H1 (cell line): ENCODE results near the gene EPHB3. TPM values are rescaled to one million over a fixed set of nuclear protein-coding genes. Genes with fewer than 3 reads are reported as not detected.

Source experiments
- CTCF ChIA-PET: fragments of 300-600 bp; sonication (Branson Sonifier 250); formaldehyde crosslinking; loops from one replicate; lab custom pipeline; 2021; ENCODE audit not compliant: partially characterized antibody; lab: Charles Lee
- POLR2A ChIA-PET: fragments of 300-600 bp; sonication (Branson Sonifier 250); formaldehyde crosslinking; loops from one replicate; lab custom pipeline; 2021; ENCODE audit warnings: inconsistent platforms; ENCODE audit not compliant: partially characterized antibody; lab: Charles Lee
- DNase-seq, 2 experiments: peaks; one replicate each; pipeline versions ENCODE4 v3.0.0 to v3.0.0-alpha.2; 2010 to 2022; ENCODE audit warnings: low spot score in 2 of 2, low read depth in 1 of 2, mixed read lengths in 1 of 2
- FAIRE-seq: peaks from 2 replicates; lab custom pipeline; 2011; peaks lifted over from hg19 to GRCh38; lab: Jason Lieb, UNC
- H2AFZ ChIP-seq: 2 replicates; pipeline ENCODE4 v1.8.1; 2012; ENCODE audit warnings: low read length, inconsistent platforms
- H2AK5ac ChIP-seq: 2 replicates; pipeline ENCODE4 v1.6.1; 2013; ENCODE audit warnings: low read depth, low read length
- H2BK120ac ChIP-seq: replicated peaks from 2 replicates; pipeline ENCODE3; 2013; ENCODE audit warnings: low read depth, low read length, inconsistent platforms
- H2BK12ac ChIP-seq: 2 replicates; pipeline ENCODE4 v1.6.1; 2013; ENCODE audit warnings: low read depth, low read length
- H2BK15ac ChIP-seq: 2 replicates; pipeline ENCODE4 v1.6.1; 2013; ENCODE audit warnings: low read length
- H2BK20ac ChIP-seq: 2 replicates; pipeline ENCODE4 v1.6.1; 2013; ENCODE audit warnings: low read length
- H2BK5ac ChIP-seq: 2 replicates; pipeline ENCODE4 v1.6.1; 2013; ENCODE audit warnings: low read depth, low read length
- H3K14ac ChIP-seq: 2 replicates; pipeline ENCODE4 v1.6.1; 2013; ENCODE audit warnings: inconsistent platforms; ENCODE audit not compliant: insufficient read length
- H3K18ac ChIP-seq: 2 replicates; pipeline ENCODE4 v1.6.1; 2013; ENCODE audit warnings: low read length; ENCODE audit errors: extremely low read depth
- H3K23ac ChIP-seq: 2 replicates; pipeline ENCODE4 v1.6.1; 2013; ENCODE audit warnings: inconsistent platforms; ENCODE audit not compliant: insufficient read length
- H3K23me2 ChIP-seq: 2 replicates; pipeline ENCODE4 v1.6.1; 2013; ENCODE audit warnings: low read depth, low read length
- H3K27ac ChIP-seq: 2 replicates; pipeline ENCODE4 v1.6.1; 2011; ENCODE audit warnings: low read depth, low read length, inconsistent platforms
- H3K27me3 ChIP-seq, 4 experiments: replicated peaks in 1 of 4; 1 replicate in 1 of 4; 2 replicates in 3 of 4; pipeline versions ENCODE4 v1.6.1 to v1.8.1; 2011 to 2013; ENCODE audit warnings: low read length in 3 of 4, mild to moderate bottlenecking in 3 of 4, inconsistent platforms in 2 of 4, mixed read lengths in 2 of 4, moderate library complexity in 1 of 4; ENCODE audit not compliant: control insufficient read depth in 3 of 4, insufficient read depth in 3 of 4; ENCODE audit errors: extremely low read depth in 1 of 4
- H3K36me3 ChIP-seq, 4 experiments: 2 replicates each; pipeline versions ENCODE4 v1.6.1 to v1.8.1; 2011 to 2013; ENCODE audit warnings: mild to moderate bottlenecking in 4 of 4, low read length in 3 of 4, moderate library complexity in 2 of 4, control low read depth in 1 of 4, inconsistent platforms in 1 of 4; ENCODE audit not compliant: insufficient read depth in 4 of 4, control insufficient read depth in 2 of 4
- H3K4ac ChIP-seq: replicated peaks from 2 replicates; pipeline ENCODE3; 2013; ENCODE audit warnings: low read length, low read depth, mixed read lengths, inconsistent platforms; ENCODE audit not compliant: insufficient read length
- H3K4me1 ChIP-seq, 4 experiments: replicated peaks in 1 of 4; 1 replicate in 1 of 4; 2 replicates in 3 of 4; pipeline versions ENCODE4 v1.6.1 to v1.8.1; 2011 to 2013; ENCODE audit warnings: low read length in 3 of 4, inconsistent platforms in 2 of 4, mixed read lengths in 1 of 4; ENCODE audit not compliant: insufficient read depth in 4 of 4, control insufficient read depth in 3 of 4
- H3K4me2 ChIP-seq, 2 experiments: 2 replicates each; pipeline versions ENCODE4 v1.6.1 to v1.8.1; 2011 to 2013; ENCODE audit warnings: low read depth in 2 of 2, low read length in 2 of 2, control low read depth in 1 of 2, inconsistent platforms in 1 of 2, mild to moderate bottlenecking in 1 of 2; ENCODE audit not compliant: insufficient read depth in 1 of 2
- H3K4me3 ChIP-seq, 4 experiments: fragments of 200-600, 300-600 bp in 1 of 4; sonication (generic), shearing (Covaris generic), sonication (Bioruptor Twin) in 1 of 4; 2 replicates each; pipeline versions ENCODE4 v1.5.1 to v1.8.1; 2011 to 2016; ENCODE audit warnings: low read length in 4 of 4, low read depth in 3 of 4, control low read depth in 2 of 4, inconsistent platforms in 2 of 4, mild to moderate bottlenecking in 2 of 4, mixed read lengths in 1 of 4, moderate library complexity in 1 of 4; ENCODE audit not compliant: insufficient read depth in 2 of 4; ENCODE audit errors: extremely low read depth in 1 of 4
- H3K56ac ChIP-seq: replicated peaks from 2 replicates; pipeline ENCODE3; 2013; ENCODE audit warnings: low read depth, mild to moderate bottlenecking, mixed read lengths, low read length, inconsistent platforms; ENCODE audit not compliant: insufficient read length
- H3K79me1 ChIP-seq: 2 replicates; pipeline ENCODE4 v1.6.1; 2013; ENCODE audit warnings: low read depth, low read length, control low read depth
- H3K79me2 ChIP-seq, 2 experiments: 2 replicates each; pipeline versions ENCODE4 v1.6.1 to v1.8.1; 2012 to 2013; ENCODE audit warnings: low read length in 2 of 2, mild to moderate bottlenecking in 2 of 2, inconsistent platforms in 1 of 2; ENCODE audit not compliant: insufficient read depth in 2 of 2, control insufficient read depth in 1 of 2
- H3K9ac ChIP-seq, 4 experiments: replicated peaks in 1 of 4; 1 replicate in 1 of 4; 2 replicates in 3 of 4; pipeline versions ENCODE4 v1.6.1 to v1.8.1; 2011 to 2013; ENCODE audit warnings: low read depth in 3 of 4, low read length in 3 of 4, control low read depth in 2 of 4, mild to moderate bottlenecking in 2 of 4, moderate library complexity in 2 of 4, inconsistent platforms in 1 of 4; ENCODE audit errors: extremely low read depth in 1 of 4
- H3K9me3 ChIP-seq, 2 experiments: 2 replicates each; pipeline versions ENCODE4 v1.6.1 to v1.8.1; 2012 to 2013; ENCODE audit warnings: mild to moderate bottlenecking in 2 of 2, moderate library complexity in 2 of 2, control low read depth in 1 of 2, inconsistent platforms in 1 of 2, low read depth in 1 of 2, low read length in 1 of 2, mixed read lengths in 1 of 2; ENCODE audit not compliant: insufficient read depth in 2 of 2
- H4K20me1 ChIP-seq, 2 experiments: replicated peaks in 1 of 2; 2 replicates each; pipeline versions ENCODE3 to v1.8.1; 2011 to 2013; ENCODE audit warnings: inconsistent platforms in 2 of 2, low read length in 2 of 2, mild to moderate bottlenecking in 1 of 2; ENCODE audit not compliant: insufficient read depth in 2 of 2, control insufficient read depth in 1 of 2
- H4K5ac ChIP-seq: 2 replicates; pipeline ENCODE4 v1.6.1; 2013; ENCODE audit warnings: low read length, low read depth, mixed read lengths, inconsistent platforms; ENCODE audit not compliant: insufficient read length
- H4K8ac ChIP-seq: 2 replicates; pipeline ENCODE4 v1.8.0; 2013; ENCODE audit warnings: mild to moderate bottlenecking, moderate library complexity, low read length, inconsistent platforms; ENCODE audit not compliant: insufficient read depth; ENCODE audit errors: extremely low read depth
- H4K91ac ChIP-seq: replicated peaks from 2 replicates; pipeline ENCODE3; 2013; ENCODE audit warnings: low read length, mixed read lengths, inconsistent platforms; ENCODE audit not compliant: insufficient read length
- CEBPB ChIP-seq: IDR thresholded peaks from 2 replicates; pipeline ENCODE4 v1.6.1; 2012; ENCODE audit warnings: low read depth, low read length
- EGR1 ChIP-seq: IDR thresholded peaks from 2 replicates; pipeline ENCODE4 v1.6.1; 2011; ENCODE audit warnings: low read depth, low read length, borderline replicate concordance
- EP300 ChIP-seq, 2 experiments: IDR thresholded peaks; 1 replicate in 1 of 2; 2 replicates in 1 of 2; pipeline ENCODE4 v1.6.1; 2011 to 2012; ENCODE audit warnings: low read depth in 2 of 2, low read length in 2 of 2, mild to moderate bottlenecking in 2 of 2, borderline replicate concordance in 1 of 2, inconsistent platforms in 1 of 2, moderate library complexity in 1 of 2
- HDAC2 ChIP-seq, 2 experiments: fragments of 300-600 bp in 1 of 2; sonication (generic) in 1 of 2; IDR thresholded peaks; 2 replicates each; pipeline ENCODE4 v1.6.1; 2011 to 2012; ENCODE audit warnings: low read depth in 2 of 2, low read length in 2 of 2, mild to moderate bottlenecking in 2 of 2, moderate library complexity in 2 of 2, borderline replicate concordance in 1 of 2, inconsistent platforms in 1 of 2
- KDM4A ChIP-seq: IDR thresholded peaks from one replicate; pipeline ENCODE4 v1.7.1; 2012; ENCODE audit warnings: low read depth, mild to moderate bottlenecking, moderate library complexity, low read length, inconsistent platforms; ENCODE audit not compliant: severe bottlenecking
- RBBP5 ChIP-seq: IDR thresholded peaks from 2 replicates; pipeline ENCODE4 v1.7.1; 2012; ENCODE audit warnings: low read depth, mild to moderate bottlenecking, inconsistent platforms, low read length, moderate library complexity, borderline replicate concordance
- SP2 ChIP-seq: IDR thresholded peaks from 2 replicates; pipeline ENCODE4 v1.6.1; 2012; ENCODE audit warnings: mild to moderate bottlenecking, low read length, inconsistent platforms
- SUZ12 ChIP-seq: fragments of 200-600 bp; sonication (generic); IDR thresholded peaks from 2 replicates; pipeline ENCODE4 v1.6.1; 2012; ENCODE audit warnings: mild to moderate bottlenecking, inconsistent platforms, low read length, moderate library complexity, mixed read lengths
- TAF7 ChIP-seq: optimal IDR thresholded peaks from 2 replicates; pipeline ENCODE3; 2011; ENCODE audit warnings: low read depth, mild to moderate bottlenecking, inconsistent platforms, low read length, moderate library complexity, borderline replicate concordance
- WGBS, 2 experiments: shearing (Covaris generic) in 1 of 2; methylation state at CpG; one replicate each; pipeline versions ENCODE4 v1.1.6 to v1.1.7; 2013 to 2015; ENCODE audit warnings: low lambda C conversion rate in 2 of 2, mixed read lengths in 2 of 2, inconsistent platforms in 1 of 2, low coverage in 1 of 2, missing lambda C conversion rate in 1 of 2; ENCODE audit not compliant: insufficient replicate concordance in 2 of 2, insufficient coverage in 1 of 2, insufficient read length in 1 of 2; ENCODE audit errors: extremely low coverage in 1 of 2, missing lambda C conversion rate in 1 of 2; 5-methylcytosine and 5-hydroxymethylcytosine counted together
- polyA plus RNA-seq, 7 experiments: library from polyadenylated mRNA; depleted of rRNA in 3 of 7; stranded (reverse) in 5 of 7; unstranded in 2 of 7; fragments of >200 nt in 5 of 7; fragments of 200-250 nt in 2 of 7; gene quantifications; 1 replicate in 5 of 7; 2 replicates in 1 of 7; 4 replicates in 1 of 7; pipeline versions ENCODE4 v1.2.1 to v1.2.3, GENCODE V29; 2011 to 2013; ENCODE audit warnings: missing spikeins in 2 of 7, mixed read lengths in 2 of 7
- total RNA-seq: library from RNA; stranded (reverse); fragmentation: NEBNext Ultra II Directional; extraction: Animal tissue kit (Norgen Biotek cat#: 25700); gene quantifications from 2 replicates; pipeline ENCODE4 v1.2.1, GENCODE V29; 2021
- TF ChIP-seq, protein P1 (sequence below): IDR thresholded peaks from 2 replicates; pipeline ENCODE4 v1.6.1; 2012; ENCODE audit warnings: inconsistent platforms

The EPHB3 gene
- total and polyA plus RNA-seq, 2 of the 8 experiments (the other 6 are each of a cell fraction or from before 2014, with no cell fraction given): 0.41 to 0.91 TPM

DNA sequence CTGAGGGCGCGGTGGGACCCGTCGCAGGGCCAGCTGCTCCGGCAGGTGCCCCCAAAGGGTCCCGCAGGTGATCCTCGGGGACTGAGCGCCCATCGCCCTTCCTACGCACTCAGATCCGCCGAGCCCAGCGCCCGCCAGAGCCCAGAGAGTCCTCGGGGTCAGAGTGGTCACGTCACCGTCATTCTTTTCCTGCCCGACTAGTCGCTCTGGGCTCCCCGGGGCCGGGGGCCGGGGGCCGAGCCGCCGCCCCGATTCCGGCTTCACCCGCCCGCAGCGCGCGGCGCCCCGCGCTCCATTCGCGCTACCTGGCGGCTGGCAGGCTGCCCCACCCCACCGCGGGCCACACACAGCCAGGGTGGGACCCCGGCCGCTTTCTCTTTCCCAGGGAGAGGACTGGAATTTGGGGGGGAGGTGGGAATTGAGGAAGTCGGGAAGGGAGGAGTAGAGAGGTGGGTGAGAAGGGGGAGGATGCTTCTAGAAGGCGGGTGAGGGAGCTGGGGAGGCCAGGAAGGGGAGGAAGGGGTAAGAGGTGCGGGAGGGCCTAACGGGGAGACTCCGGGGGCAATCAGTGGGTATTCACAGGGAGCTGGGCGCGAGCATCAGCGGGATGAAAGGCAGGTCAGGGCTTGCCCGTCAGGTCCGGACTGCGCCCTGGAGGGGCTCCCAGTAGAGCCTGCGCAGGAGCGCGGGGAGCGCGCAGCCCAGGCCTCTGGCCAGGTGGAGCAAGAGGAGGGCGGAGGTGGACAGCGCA is 36.1 kb upstream of the EPHB3 start:
- Histone ChIP-seq H3K9ac (peak overlapping the region; percentile 67 to 78 (median 72)), H2BK20ac (peak overlapping the region; percentile 90), H4K8ac (peak overlapping the region; percentile 91), H3K9me3 (no peaks in the 10 kb centered on the region), H4K20me1 (no peaks in the 10 kb centered on the region), H3K23me2 (peaks cover 7% of the 10 kb centered on the region), H4K91ac (peak overlapping the region; percentile 90), H3K27ac (peak overlapping the region; percentile 84), H3K4me1 (peaks cover 0 to 11% (median 9%) of the 10 kb centered on the region in 4 experiments; a peak in 6 of 7 replicates), H2BK120ac (peak overlapping the region; percentile 69), H2BK12ac (peak overlapping the region; percentile 95), H3K4me3 (peak overlapping the region; percentile 54 to 78 (median 70)), H2AFZ (no peak overlapping the region), H3K23ac (no peak overlapping the region), H3K79me1 (no peaks in the 10 kb centered on the region), H2BK5ac (peak overlapping the region; percentile 98), H3K79me2 (no peaks in the 10 kb centered on the region), H3K27me3 (no peaks in the 10 kb centered on the region), H4K5ac (peak overlapping the region; percentile 99), H3K4ac (peak overlapping the region; percentile 87), H3K18ac (peak overlapping the region; percentile 96), H2AK5ac (no peak overlapping the region), H3K4me2 (peak overlapping the region; percentile 83 to 85), H2BK15ac (peak overlapping the region; percentile 29; the same call in 1 of the 2 replicates), H3K56ac (peak overlapping the region; percentile 94), H3K14ac (no peak overlapping the region), H3K36me3 (no peaks in the 10 kb centered on the region)
- ChIA-PET POLR2A (interaction anchor here (0.6 to 3.1 kb wide), 22 partner anchors 12 to 282 kb away, joined by 3 to 22 read pairs (median 4); partner anchors contain the start of genes CLCN2, POLR2H and THPO), CTCF (interaction anchor here (0.6 to 8.6 kb wide), 17 partner anchors 8 to 264 kb away, joined by 3 to 155 read pairs (median 4); no protein-coding TSS in a partner anchor)
- no peak for FAIRE-seq
- DNase-seq: peak in 1 of 2 experiments; percentile 82
- 1% methylated on average over 50 of the region's 60 CpGs; no CpG with 5 or more reads in 1 of the 2 experiments for WGBS, 2 experiments
- TF ChIP-seq EP300 (IDR thresholded peaks at IDR 0.05; ENCODE audit: borderline replicate concordance in 1 of 2, low read depth in 2 of 2, low read length in 2 of 2) (0 out of 3 replicates have a peak, but pooled peaks of 1 of the 2 experiments have one; percentile 9), HDAC2 (IDR thresholded peaks at IDR 0.05; ENCODE audit: borderline replicate concordance in 1 of 2, low read depth in 2 of 2, low read length in 2 of 2) (peak; percentile 54 to 78; a peak in 1 of 4 replicates), KDM4A (peak; percentile 74), SP2 (no peak), TAF7 (peak; percentile 59), RBBP5 (peak; percentile 77; the same call in 1 of the 2 replicates), EGR1 (0 out of 2 replicates have a peak, but pooled peaks have one; percentile 30), SUZ12 (no peak; the same call in 1 of the 2 replicates), CEBPB (no peak)
- TF ChIP-seq, protein P1, sequence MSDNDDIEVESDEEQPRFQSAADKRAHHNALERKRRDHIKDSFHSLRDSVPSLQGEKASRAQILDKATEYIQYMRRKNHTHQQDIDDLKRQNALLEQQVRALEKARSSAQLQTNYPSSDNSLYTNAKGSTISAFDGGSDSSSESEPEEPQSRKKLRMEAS: 0 out of 2 replicates have a peak, but pooled peaks have one; percentile 19
